ENCODE measurements around the gene RASSF1.

The RASSF1 gene

DNA sequence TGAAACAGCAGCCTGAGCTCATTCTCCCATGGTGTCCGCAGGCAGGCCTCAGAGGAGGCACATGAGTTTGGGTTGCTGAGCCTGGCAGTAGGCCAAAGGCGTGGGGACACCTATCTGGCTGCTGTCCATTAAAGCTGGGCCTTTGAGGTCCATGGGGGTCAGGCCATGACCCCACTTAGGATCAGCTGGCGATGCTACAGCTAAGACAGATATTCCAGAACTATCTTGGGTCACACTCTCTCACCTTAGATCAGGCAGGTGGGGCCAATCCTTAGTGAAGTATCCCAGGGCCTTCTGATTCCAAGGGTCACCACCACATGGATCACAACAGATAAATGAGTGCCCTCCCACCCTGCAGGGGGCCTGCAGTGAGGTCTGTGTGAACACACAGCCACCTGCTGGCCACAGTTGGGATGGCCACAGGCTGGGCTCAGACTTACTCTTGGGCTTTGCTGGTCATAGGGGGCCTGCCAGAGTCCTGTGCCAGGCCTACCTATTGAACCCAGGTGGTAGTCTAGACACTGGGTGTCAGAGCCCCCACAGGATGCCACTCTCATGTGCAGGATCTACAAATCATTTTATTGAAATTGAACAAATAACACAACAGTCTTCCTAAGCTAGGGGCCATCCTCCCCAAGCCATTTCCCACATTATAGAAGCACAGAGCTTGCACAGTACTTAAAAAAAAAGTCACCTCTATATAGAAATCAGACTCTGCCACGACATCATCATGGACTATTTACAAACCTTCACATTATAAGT, 16.1 kb downstream of the RASSF1 start:
- H3K4me3 ChIP-seq (ENCODE audit: low read length), result no peak overlapping the region
- no peaks in the 10 kb centered on the region for H3K9me3 ChIP-seq (ENCODE audit: control insufficient read depth, insufficient read depth, low read length)
- no peak for DNase-seq (ENCODE audit: low read depth, low spot score)
- H3K27ac ChIP-seq (ENCODE audit: low read length), result no peak overlapping the region
- WGBS (ENCODE audit: insufficient coverage, insufficient read length), result no CpG with 5 or more reads among the region's 4 CpGs
- no peaks in the 10 kb centered on the region for H3K27me3 ChIP-seq (ENCODE audit: control insufficient read depth, insufficient read depth, low read length)
- H3K4me1 ChIP-seq (ENCODE audit: control insufficient read depth, insufficient read depth, low read length), result peaks cover 8% of the 10 kb centered on the region
- H3K36me3 ChIP-seq (ENCODE audit: control insufficient read depth, insufficient read depth, low read length), result peaks cover 4% of the 10 kb centered on the region

- no peaks in the 10 kb centered on the region for H3K9me3 ChIP-seq (ENCODE audit: control insufficient read depth, insufficient read depth, low read length)
- WGBS (ENCODE audit: insufficient coverage, insufficient read length), result no CpG with 5 or more reads among the region's 5 CpGs
- no peak for DNase-seq (ENCODE audit: low read depth, low spot score)
- H3K4me3 ChIP-seq (ENCODE audit: low read length), result no peak overlapping the region
- no peak overlapping the region for H3K27ac ChIP-seq (ENCODE audit: low read length)
- H3K4me1 ChIP-seq (ENCODE audit: control insufficient read depth, insufficient read depth, low read length), result peaks cover 8% of the 10 kb centered on the region
- H3K36me3 ChIP-seq (ENCODE audit: control insufficient read depth, insufficient read depth, low read length), result peaks cover 12% of the 10 kb centered on the region
- no peaks in the 10 kb centered on the region for H3K27me3 ChIP-seq (ENCODE audit: control insufficient read depth, insufficient read depth, low read length)
Measured at GRCh38 chr3:50323614-50324199, 16.9 kb downstream of the RASSF1 start.

GRCh38 chr3:50323092-50323600, 17.5 kb downstream of the RASSF1 start:
- no peak overlapping the region for H3K4me3 ChIP-seq (ENCODE audit: low read length)
- WGBS (ENCODE audit: insufficient coverage, insufficient read length), result no CpG with 5 or more reads among the region's 4 CpGs
- peaks cover 8% of the 10 kb centered on the region for H3K4me1 ChIP-seq (ENCODE audit: control insufficient read depth, insufficient read depth, low read length)
- peaks cover 18% of the 10 kb centered on the region for H3K36me3 ChIP-seq (ENCODE audit: control insufficient read depth, insufficient read depth, low read length)
- H3K27me3 ChIP-seq (ENCODE audit: control insufficient read depth, insufficient read depth, low read length), result no peaks in the 10 kb centered on the region
- H3K9me3 ChIP-seq (ENCODE audit: control insufficient read depth, insufficient read depth, low read length), result no peaks in the 10 kb centered on the region
- H3K27ac ChIP-seq (ENCODE audit: low read length), result no peak overlapping the region
- no peak for DNase-seq (ENCODE audit: low read depth, low spot score)

DNA sequence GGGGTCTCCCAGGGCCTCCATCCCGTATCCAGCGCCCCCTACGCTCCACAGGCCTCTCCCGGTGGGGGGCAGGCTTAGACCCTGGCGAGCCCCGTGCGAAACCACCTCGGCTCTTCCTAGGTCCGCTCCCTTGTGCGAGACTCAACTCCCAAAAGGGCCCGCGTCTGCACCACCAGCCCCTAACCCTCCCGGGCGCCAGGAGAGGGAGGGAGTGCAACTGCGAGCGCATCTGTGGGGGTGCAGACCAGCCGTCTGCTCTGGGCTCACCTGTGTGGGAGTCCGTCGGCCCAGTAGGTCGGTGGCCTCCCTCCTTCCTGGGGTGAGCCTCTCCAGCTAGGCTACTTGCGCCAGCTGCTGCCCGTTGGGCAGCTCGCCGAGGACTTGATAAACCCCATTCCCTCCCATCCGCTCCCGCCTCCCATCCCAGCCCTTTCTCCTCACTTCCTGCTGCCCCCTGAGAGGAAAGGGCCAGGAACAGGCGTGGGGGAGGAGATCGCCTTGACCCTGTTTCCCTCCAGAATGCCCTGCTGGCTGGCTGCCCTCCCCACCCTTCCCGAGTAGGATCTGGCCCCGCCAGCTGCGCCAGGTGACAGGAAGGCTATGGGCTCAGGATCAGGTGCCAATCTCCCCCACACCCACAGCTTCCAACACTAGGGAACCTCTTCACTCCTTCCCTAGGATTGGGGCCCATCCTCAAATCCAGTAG, 18.1 kb downstream of the RASSF1 start, which contains the start of gene HYAL2:
Gene HYAL2 (minus strand): TSS at position 360 of the 706 bp plus-strand sequence. CDS start 2,256 bp downstream, outside the sequence.
- no CpG with 5 or more reads among the region's 31 CpGs for WGBS (ENCODE audit: insufficient coverage, insufficient read length)
- no peak for DNase-seq (ENCODE audit: low read depth, low spot score)
- Histone ChIP-seq H3K4me3 (ENCODE audit: low read length) (peak within 1 kb of the TSS; percentile 85), H3K4me1 (ENCODE audit: control insufficient read depth, insufficient read depth, low read length) (peaks cover 8% of the 10 kb centered on the region), H3K27ac (ENCODE audit: low read length) (no peak within 1 kb of the TSS), H3K9me3 (ENCODE audit: control insufficient read depth, insufficient read depth, low read length) (no peaks in the 10 kb centered on the region), H3K27me3 (ENCODE audit: control insufficient read depth, insufficient read depth, low read length) (no peaks in the 10 kb centered on the region), H3K36me3 (ENCODE audit: control insufficient read depth, insufficient read depth, low read length) (peaks cover 20% of the 10 kb centered on the region)

DNA sequence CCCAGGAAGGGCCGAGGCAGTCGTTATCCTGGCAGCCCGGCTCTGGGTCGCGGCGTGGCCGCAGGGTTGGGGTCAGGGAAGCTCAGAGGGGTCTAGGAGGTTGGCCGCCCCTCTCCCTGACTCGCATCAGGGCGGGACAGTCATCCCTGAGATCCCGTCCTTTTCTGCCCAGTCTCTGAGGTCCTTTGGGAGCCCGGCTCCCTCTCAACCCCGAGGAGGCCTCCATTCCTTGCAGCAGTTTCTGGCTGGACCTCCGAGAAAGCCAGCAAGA, 18.6 kb downstream of the RASSF1 start:
- DNase-seq (ENCODE audit: low read depth, low spot score), result no peak
- peak overlapping the region; percentile 44 for H3K4me3 ChIP-seq (ENCODE audit: low read length)
- peaks cover 8% of the 10 kb centered on the region for H3K4me1 ChIP-seq (ENCODE audit: control insufficient read depth, insufficient read depth, low read length)
- H3K27me3 ChIP-seq (ENCODE audit: control insufficient read depth, insufficient read depth, low read length), result no peaks in the 10 kb centered on the region
- no peak overlapping the region for H3K27ac ChIP-seq (ENCODE audit: low read length)
- peaks cover 24% of the 10 kb centered on the region for H3K36me3 ChIP-seq (ENCODE audit: control insufficient read depth, insufficient read depth, low read length)
- WGBS (ENCODE audit: insufficient coverage, insufficient read length), result no CpG with 5 or more reads among the region's 14 CpGs
- no peaks in the 10 kb centered on the region for H3K9me3 ChIP-seq (ENCODE audit: control insufficient read depth, insufficient read depth, low read length)

GRCh38 chr3:50321336-50322114, 19.1 kb downstream of the RASSF1 start:
- no peak overlapping the region for H3K27ac ChIP-seq (ENCODE audit: low read length)
- no peaks in the 10 kb centered on the region for H3K27me3 ChIP-seq (ENCODE audit: control insufficient read depth, insufficient read depth, low read length)
- peak overlapping the region; percentile 85; the same call in 1 of the 2 replicates for H3K4me3 ChIP-seq (ENCODE audit: low read length)
- H3K9me3 ChIP-seq (ENCODE audit: control insufficient read depth, insufficient read depth, low read length), result no peaks in the 10 kb centered on the region
- peaks cover 27% of the 10 kb centered on the region for H3K36me3 ChIP-seq (ENCODE audit: control insufficient read depth, insufficient read depth, low read length)
- no peak for DNase-seq (ENCODE audit: low read depth, low spot score)
- H3K4me1 ChIP-seq (ENCODE audit: control insufficient read depth, insufficient read depth, low read length), result peaks cover 8% of the 10 kb centered on the region
- WGBS (ENCODE audit: insufficient coverage, insufficient read length), result no CpG with 5 or more reads among the region's 59 CpGs

DNA sequence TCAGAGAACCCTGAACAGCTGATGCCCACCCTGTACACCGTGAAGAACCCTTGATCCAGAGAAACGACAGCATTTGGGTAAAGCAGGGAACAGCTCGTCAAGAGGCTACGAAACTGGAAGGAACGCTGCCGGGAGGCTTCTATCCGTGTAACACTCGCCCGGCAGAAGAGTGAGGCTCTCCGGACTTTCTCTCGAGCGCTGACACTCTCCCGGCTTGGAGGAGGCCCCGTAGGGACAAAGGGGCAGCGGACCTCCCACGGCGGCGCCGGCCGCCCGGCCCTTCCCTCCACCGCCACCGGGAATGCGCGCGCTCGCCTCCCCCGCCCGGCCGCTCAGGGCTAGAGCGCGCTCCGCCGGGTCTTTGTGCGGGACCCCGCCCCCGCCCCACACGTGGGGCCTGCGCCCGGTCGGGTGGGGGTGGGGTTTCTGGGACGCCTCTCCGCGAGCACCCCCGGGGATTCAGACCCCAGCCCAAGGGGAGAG, 19.7 kb downstream of the RASSF1 start:
- DNase-seq (ENCODE audit: low read depth, low spot score), result no peak
- WGBS (ENCODE audit: insufficient coverage, insufficient read length), result no CpG with 5 or more reads among the region's 45 CpGs
- Histone ChIP-seq H3K4me1 (ENCODE audit: control insufficient read depth, insufficient read depth, low read length) (peaks cover 8% of the 10 kb centered on the region), H3K27me3 (ENCODE audit: control insufficient read depth, insufficient read depth, low read length) (no peaks in the 10 kb centered on the region), H3K27ac (ENCODE audit: low read length) (no peak overlapping the region), H3K4me3 (ENCODE audit: low read length) (peak overlapping the region; percentile 85; the same call in 1 of the 2 replicates), H3K9me3 (ENCODE audit: control insufficient read depth, insufficient read depth, low read length) (no peaks in the 10 kb centered on the region), H3K36me3 (ENCODE audit: control insufficient read depth, insufficient read depth, low read length) (peaks cover 27% of the 10 kb centered on the region)

DNA sequence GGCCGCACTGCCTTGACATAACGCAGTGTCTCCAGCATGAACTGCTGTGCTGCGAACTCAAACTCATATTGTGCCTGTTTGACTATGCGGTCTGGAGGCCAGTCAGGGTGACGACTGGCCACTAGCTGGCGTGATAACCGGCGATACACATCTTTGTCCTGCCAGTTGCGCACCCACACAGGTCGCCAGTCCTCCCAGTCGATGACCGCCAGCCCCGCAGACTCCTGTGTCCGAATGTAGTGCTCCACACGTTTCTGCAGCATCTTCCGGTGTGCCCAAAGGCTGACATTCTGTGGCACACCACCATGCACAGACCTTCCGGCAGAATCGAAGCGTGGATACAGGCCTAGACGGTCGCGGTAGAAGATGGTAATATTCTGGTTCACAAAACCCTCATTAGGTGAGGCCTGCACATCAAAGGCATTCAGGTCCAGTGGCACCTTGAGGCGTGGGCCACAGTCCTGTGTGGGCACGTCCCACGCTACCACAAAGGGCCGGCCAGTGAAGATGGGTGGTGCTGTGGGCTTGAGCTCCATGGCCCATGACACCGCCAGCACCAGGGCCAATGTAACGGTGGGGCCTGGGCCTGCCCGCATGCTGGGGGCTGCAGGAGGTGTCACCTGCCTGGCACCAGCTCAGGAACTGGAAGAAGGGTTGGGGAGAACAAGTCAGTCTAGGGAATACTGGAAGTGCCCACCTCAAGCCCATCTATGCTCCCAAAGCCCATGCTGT, 20.6 kb downstream of the RASSF1 start:
- WGBS (ENCODE audit: insufficient coverage, insufficient read length), result no CpG with 5 or more reads among the region's 29 CpGs
- no peaks in the 10 kb centered on the region for H3K27me3 ChIP-seq (ENCODE audit: control insufficient read depth, insufficient read depth, low read length)
- peaks cover 8% of the 10 kb centered on the region for H3K4me1 ChIP-seq (ENCODE audit: control insufficient read depth, insufficient read depth, low read length)
- no peaks in the 10 kb centered on the region for H3K9me3 ChIP-seq (ENCODE audit: control insufficient read depth, insufficient read depth, low read length)
- H3K4me3 ChIP-seq (ENCODE audit: low read length), result peak overlapping the region; percentile 85; the same call in 1 of the 2 replicates
- no peak overlapping the region for H3K27ac ChIP-seq (ENCODE audit: low read length)
- peaks cover 27% of the 10 kb centered on the region for H3K36me3 ChIP-seq (ENCODE audit: control insufficient read depth, insufficient read depth, low read length)
- no peak for DNase-seq (ENCODE audit: low read depth, low spot score)

DNA sequence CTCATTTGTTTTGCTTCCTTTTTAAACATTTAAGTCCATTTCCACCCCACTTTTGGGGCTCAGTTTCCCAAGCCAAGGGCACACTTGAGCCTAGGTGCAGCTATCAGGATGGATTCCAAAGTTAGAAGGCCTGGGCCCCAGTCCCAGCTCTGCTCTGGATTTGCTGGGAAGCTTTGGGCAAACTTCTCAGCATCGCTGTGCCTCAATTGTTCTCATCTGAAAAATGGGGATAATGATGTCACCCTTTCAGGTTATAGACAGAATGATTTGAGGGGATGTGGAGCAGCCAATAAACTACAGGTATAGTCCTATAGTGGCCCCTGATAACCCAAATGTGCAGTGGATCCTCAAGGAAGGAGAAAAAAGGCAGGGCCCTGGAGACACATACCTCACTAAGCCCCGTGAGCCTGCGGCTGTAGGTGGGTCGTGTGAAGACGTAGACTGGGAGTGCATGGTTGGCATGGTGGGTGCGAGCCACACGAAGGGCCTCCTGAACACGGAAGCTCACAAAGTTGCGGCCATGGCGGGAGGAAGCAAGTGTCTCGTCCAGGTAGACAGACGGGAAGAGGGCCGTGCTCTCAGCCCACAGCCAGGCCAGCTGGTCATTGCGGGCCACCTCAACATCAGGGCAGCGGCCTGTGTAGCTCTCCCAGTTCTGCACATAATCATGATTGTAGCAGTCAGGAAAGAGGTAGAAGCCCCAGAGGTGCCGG, 21.3 kb downstream of the RASSF1 start:
- WGBS (ENCODE audit: insufficient coverage, insufficient read length), result no CpG with 5 or more reads among the region's 16 CpGs
- Histone ChIP-seq H3K27me3 (ENCODE audit: control insufficient read depth, insufficient read depth, low read length) (no peaks in the 10 kb centered on the region), H3K36me3 (ENCODE audit: control insufficient read depth, insufficient read depth, low read length) (peaks cover 27% of the 10 kb centered on the region), H3K27ac (ENCODE audit: low read length) (no peak overlapping the region), H3K4me1 (ENCODE audit: control insufficient read depth, insufficient read depth, low read length) (peaks cover 7% of the 10 kb centered on the region), H3K4me3 (ENCODE audit: low read length) (no peak overlapping the region), H3K9me3 (ENCODE audit: control insufficient read depth, insufficient read depth, low read length) (no peaks in the 10 kb centered on the region)
- DNase-seq (ENCODE audit: low read depth, low spot score), result no peak

Data from iPS DF 6.9 (cell line).